Measurements from ENCODE around the gene ACTN4.

Gene ACTN4

GRCh38 chr19:38723990-38724854 is 76.8 kb downstream of the ACTN4 start:
- DNase-seq (ENCODE audit: low read depth in 3 of 3): no peak

DNA sequence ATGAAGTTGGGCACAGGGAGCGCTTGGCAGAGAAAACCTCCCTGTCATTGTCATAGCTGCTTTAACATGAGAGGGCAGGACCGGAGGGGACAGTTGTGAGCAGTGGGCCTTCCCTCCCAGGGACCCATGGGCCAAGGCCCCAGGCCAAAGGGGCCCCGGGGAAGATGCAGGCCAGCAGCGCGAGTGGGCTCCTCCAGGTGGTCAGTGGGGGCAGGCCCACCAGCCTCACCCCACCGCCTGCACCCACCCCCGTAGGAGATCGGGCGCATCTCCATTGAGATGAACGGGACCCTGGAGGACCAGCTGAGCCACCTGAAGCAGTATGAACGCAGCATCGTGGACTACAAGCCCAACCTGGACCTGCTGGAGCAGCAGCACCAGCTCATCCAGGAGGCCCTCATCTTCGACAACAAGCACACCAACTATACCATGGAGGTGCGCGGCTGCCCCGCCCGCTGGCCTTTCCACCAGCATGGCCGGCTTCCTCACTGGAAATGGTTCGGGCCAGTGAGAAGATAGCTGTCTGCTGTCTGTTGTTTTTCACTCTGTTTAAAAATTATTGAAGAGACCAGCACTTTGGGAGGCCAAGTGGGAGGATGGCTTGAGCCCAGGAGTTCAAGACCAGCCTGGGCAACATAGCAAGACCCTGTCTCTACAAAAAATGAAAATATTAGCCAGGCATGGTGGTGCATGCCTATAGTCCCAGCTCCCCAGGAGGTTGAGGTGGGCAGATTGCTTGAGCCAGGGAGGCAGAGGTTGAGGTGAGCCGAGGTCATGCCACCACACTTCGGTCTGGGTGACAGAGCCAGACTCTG is 78.2 kb downstream of the ACTN4 start:
- no peak for DNase-seq (ENCODE audit: low read depth in 3 of 3)

DNA sequence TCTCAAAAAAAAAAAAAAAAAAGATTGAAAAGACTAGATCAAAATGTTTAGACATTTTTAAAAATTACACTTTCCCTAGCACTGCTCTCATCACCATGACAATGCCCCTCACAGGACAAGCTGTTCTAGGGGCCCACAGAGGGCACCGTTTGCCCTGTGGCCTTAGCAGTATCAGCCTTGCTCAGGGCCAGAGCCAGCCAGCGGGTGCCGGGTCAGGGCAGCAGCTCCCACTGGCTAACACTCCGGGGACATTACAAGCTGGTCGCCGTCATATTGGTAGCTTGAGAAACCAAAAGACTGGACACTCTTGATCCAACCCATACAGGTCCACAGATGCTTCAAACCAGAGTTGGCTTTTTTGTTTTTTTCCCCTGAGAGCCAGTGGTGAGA is 78.8 kb downstream of the ACTN4 start:
- no peak for DNase-seq (ENCODE audit: low read depth in 3 of 3)

DNA sequence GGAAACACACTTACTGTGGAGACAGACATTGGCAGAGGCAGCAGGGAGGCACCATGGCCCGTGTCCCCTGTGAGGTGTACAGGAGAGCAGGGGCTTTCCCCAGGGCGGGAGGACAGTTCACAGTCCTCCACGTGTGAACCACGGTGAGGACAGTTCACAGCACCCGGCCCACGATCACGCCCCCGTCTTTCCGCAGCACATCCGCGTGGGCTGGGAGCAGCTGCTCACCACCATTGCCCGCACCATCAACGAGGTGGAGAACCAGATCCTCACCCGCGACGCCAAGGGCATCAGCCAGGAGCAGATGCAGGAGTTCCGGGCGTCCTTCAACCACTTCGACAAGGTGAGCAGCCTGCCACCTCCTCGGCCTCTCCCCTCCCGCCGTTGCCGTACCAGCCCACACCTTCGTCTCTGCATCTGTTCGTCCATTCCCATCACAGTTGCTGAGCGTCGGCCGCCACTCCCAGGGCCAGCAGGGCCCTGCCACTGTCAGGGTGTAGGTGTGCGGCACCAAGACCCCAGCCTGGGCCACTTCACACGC is 79.4 kb downstream of the ACTN4 start:
- no peak for DNase-seq (ENCODE audit: low read depth in 3 of 3)

GRCh38 chr19:38727306-38727867 is 79.9 kb downstream of the ACTN4 start:
- no peak for DNase-seq (ENCODE audit: low read depth in 3 of 3)

DNA sequence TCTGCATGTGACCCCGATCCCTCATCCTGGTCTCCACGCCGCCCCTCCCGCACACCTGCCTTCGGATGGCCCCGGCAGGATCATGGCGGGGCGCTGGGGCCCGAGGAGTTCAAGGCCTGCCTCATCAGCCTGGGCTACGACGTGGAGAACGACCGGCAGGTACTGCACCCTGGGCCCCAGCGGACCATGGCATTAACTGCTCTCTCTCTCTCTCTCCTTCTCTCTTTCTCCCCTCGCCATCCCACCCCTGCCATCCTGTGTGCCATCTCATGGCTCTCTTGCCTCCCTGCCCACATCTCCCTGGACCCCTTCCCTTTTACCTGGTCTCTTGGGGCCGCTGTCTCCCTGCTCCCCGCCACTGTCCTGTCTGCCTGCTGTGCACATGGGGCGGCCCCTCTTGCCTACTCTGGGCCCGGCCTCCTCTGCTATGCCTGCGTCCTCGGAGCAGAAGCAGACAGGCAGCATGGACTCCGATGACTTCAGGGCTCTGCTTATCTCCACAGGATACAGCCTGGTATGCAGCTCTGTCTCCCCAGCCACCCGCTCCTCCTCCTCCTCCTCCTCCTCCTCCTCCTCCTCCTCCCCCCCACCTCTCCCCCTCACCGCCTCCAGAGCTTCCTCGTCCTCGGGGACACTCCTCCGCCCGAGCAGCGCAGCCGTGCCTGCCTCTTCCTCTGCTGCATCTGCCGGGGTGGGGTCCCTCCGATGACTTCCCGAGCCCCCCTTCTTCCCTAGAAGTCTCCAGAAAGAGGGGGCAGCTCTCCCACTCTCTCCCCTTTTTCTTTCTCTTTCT is 80.6 kb downstream of the ACTN4 start:
- DNase-seq (ENCODE audit: low read depth in 3 of 3): no peak

DNA sequence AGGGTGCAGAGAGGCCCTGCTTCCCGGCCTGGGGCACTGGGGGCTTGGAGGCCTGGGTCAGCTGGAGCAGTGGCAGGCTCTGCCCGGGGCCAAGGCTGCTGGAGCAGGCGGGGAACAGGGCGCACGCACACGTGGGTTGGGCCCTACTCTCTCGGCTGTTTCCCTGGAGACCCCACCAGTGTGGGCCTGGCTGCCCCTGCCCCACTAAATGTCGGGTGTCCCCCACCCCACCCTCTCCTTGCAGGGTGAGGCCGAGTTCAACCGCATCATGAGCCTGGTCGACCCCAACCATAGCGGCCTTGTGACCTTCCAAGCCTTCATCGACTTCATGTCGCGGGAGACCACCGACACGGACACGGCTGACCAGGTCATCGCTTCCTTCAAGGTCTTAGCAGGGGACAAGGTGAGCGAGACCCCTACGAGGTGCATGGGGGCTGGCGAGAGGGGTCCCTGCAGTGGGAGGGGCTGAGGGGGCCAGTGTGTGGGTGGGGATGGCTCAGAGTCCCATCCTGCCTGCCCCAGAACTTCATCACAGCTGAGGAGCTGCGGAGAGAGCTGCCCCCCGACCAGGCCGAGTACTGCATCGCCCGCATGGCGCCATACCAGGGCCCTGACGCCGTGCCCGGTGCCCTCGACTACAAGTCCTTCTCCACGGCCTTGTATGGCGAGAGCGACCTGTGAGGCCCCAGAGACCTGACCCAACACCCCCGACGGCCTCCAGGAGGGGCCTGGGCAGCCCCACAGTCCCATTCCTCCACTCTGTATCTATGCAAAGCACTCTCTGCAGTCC is 81.5 kb downstream of the ACTN4 start:
- DNase-seq (ENCODE audit: low read depth in 3 of 3): no peak

DNA sequence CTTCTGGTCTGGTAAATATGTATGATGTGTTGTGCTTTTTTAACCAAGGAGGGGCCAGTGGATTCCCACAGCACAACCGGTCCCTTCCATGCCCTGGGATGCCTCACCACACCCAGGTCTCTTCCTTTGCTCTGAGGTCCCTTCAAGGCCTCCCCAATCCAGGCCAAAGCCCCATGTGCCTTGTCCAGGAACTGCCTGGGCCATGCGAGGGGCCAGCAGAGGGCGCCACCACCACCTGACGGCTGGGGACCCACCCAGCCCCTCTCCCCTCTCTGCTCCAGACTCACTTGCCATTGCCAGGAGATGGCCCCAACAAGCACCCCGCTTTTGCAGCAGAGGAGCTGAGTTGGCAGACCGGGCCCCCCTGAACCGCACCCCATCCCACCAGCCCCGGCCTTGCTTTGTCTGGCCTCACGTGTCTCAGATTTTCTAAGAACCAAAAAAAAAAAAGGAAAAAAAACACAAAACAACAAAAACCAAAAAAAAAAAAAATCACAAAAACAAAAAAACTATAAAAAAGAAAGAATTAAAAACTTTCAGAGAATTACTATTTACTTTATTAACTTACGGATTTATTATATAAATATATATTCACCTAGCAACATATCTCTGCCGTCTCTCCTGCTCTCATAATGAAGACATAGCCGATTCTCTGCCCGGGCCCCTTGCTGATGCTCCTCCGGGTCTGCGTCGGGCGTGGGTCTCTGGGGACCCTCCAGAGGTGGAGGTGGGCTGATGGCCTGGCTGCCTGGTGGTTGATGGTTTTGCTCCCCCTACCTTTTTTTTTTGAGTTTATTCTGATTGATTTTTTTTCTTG is 82.4 kb downstream of the ACTN4 start:
- DNase-seq (ENCODE audit: low read depth in 3 of 3): peak; percentile 54 to 72 (median 62)

GRCh38 chr19:38730470-38730730 is 83.0 kb downstream of the ACTN4 start:
- no peak for DNase-seq (ENCODE audit: low read depth in 3 of 3)

- no peak for DNase-seq (ENCODE audit: low read depth in 3 of 3)
Observed at GRCh38 chr19:38730731-38731589, 83.5 kb downstream of the ACTN4 start.

- no peak for DNase-seq (ENCODE audit: low read depth in 3 of 3)
Observed at GRCh38 chr19:38731654-38732301, 84.3 kb downstream of the ACTN4 start.

DNA sequence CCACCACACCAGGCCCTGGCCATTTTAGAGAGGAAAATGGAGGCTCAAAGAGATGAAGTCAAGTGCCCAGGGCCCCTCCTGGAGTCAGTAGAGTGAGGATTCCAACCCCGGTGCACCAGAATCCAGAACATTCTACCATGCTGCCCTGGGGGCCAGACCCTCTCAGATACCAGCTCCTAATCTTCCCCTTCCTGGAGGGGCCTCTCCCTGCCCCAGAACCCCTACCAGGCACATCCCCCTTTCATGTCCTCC is 85.7 kb downstream of the ACTN4 start:
- DNase-seq (ENCODE audit: low read depth in 3 of 3): no peak

DNA sequence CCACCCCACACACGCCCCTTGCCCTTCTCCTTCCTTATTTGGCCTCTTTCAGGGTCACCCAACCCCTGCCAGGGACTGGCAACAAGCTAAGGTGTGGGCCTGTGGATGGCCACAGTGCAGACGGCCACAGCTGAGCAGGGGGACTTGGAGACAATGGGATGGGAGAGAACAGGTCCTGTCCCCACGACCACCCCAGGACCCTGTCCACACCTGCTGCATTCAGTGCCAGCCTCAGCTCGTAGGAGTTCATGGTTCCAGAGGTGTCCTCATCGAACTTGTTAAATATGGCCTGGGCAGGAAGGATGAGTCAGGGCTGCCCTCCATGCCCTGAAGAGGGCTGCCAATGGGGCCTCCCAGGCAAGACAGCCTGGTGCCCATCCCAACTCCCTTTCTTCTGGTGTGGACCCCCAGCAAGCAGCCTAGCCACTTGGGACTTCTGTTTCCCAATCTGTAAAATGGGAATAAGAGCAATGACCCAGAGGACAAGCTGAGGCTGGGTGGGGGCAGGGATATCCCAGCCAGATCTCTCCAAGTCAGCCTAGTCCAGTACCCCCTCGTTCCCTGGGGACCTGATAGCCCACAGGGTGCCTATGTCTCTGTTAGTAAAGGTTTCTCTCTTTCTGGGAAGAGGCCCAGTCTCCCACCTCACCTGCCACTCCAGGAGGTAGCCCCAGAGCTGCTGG is 86.2 kb downstream of the ACTN4 start:
- no peak for DNase-seq (ENCODE audit: low read depth in 3 of 3)

- no peak for DNase-seq (ENCODE audit: low read depth in 3 of 3)
Observed at GRCh38 chr19:38734176-38734425, 86.7 kb downstream of the ACTN4 start.

DNA sequence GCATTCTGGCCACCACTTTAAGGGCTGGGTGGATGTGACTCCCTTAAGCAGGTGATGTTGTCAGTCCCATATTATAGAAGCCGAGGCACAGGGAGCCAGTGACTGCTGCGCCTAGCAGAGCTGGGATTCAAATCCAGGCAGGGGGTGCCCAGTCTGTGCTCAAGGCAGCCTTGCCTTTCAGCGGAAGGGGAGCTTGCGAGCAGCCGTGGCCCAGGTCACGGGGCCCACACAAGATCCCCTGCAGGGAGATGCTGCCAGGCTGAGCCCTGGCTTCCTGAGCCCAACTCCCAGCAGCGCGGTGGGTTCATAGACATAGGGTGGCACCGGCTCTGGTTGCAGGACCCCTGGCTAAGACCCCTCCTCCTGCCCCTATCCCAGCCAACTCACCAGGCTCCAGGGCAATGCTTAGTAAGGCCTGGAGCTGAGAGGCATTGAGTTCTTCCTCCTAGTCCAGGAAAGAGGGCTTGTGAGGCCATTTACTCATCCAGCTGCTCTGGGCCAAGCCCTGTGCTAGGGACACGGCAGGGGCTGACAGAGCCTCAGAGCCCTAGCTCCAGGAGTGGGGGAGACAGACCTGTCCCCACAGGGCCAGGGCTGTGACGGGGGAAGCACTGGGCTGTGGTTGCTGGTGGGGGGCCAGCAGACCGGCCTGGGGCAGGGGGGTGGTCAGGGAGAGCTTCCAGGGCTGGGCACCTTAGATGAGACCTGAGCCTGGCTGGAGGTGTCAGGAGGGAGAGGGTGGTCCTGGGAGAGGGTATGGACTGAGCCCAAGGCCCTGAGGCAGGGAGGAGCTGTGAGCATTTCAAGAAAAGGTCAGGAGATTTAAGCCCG is 87.2 kb downstream of the ACTN4 start:
- no peak for DNase-seq (ENCODE audit: low read depth in 3 of 3)

GRCh38 chr19:38735257-38735686 is 87.8 kb downstream of the ACTN4 start:
- DNase-seq (ENCODE audit: low read depth in 3 of 3): no peak

DNA sequence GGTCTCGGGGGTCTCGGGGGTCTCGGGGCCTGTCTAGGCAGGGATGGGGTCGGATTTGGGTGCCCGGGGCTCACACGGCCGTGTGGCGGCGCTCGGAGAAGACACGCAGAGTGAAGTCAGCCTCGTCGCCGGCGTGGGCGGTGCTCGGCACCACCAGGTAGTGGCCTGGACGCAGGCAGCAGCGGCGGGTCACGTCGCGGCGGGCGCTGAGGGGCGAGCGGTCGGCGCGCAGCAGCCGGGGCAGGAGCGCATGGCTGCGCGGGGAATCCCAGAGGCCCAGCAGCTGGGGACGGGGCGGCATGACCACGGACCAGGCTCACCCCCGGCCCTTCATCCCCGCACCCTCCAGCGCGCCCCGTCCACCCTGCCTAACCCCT is 88.6 kb downstream of the ACTN4 start:
- DNase-seq (ENCODE audit: low read depth in 3 of 3): peak; percentile 35 to 43 (median 41)
